GM23338 (cell line): ENCODE measurements around the gene CSNK1G1. TPM values are rescaled to one million over a fixed set of nuclear protein-coding genes. Genes with fewer than 3 reads are reported as not detected.
A peak's percentile ranks its signal among the peaks of the same experiment; 100 is the strongest.

ENCODE experiments used
- ATAC-seq: fragments of 200-7000 bp; cut with Tn5 transposase; 3 replicates; pipeline ENCODE4 v1.9.1; 2020
- DNase-seq: peaks from one replicate; pipeline ENCODE4 v3.0.0-alpha.2; 2015; ENCODE audit warnings: low spot score
- H2AFZ ChIP-seq: fragments of 200-600 bp; sonication (generic); 2 replicates; pipeline ENCODE4 v1.8.0; 2016; ENCODE audit warnings: antibody characterized with exemption, mild to moderate bottlenecking, moderate library complexity
- H3F3A ChIP-seq: fragments of 200-600 bp; sonication (generic); replicated peaks from 2 replicates; pipeline ENCODE4 v1.8.0; 2017; ENCODE audit warnings: antibody characterized with exemption, mixed run types, low read depth
- H3K27ac ChIP-seq: fragments of 200-600 bp; sonication (generic); 2 replicates; pipeline ENCODE4 v1.6.1; 2016; ENCODE audit warnings: low read depth
- H3K27me3 ChIP-seq: fragments of 200-600 bp; sonication (generic); 2 replicates; pipeline ENCODE4 v1.8.0; 2016; ENCODE audit warnings: mild to moderate bottlenecking, mixed run types, moderate library complexity; ENCODE audit not compliant: insufficient read depth
- H3K36me3 ChIP-seq: fragments of 200-600 bp; sonication (generic); 2 replicates; pipeline ENCODE4 v1.8.0; 2016; ENCODE audit warnings: mild to moderate bottlenecking; ENCODE audit not compliant: insufficient read depth
- H3K4me1 ChIP-seq: fragments of 200-600 bp; sonication (generic); 2 replicates; pipeline ENCODE4 v1.8.0; 2016; ENCODE audit warnings: mild to moderate bottlenecking, moderate library complexity; ENCODE audit not compliant: insufficient read depth
- H3K4me2 ChIP-seq: fragments of 200-600 bp; sonication (generic); 2 replicates; pipeline ENCODE4 v1.7.1; 2017; ENCODE audit warnings: mixed run types
- H3K4me3 ChIP-seq: fragments of 200-600 bp; sonication (generic); 2 replicates; pipeline ENCODE4 v1.6.1; 2016; ENCODE audit warnings: mixed run types
- H3K79me2 ChIP-seq: fragments of 200-600 bp; sonication (generic); replicated peaks from 2 replicates; pipeline ENCODE4 v1.8.0; 2017; ENCODE audit warnings: mild to moderate bottlenecking; ENCODE audit not compliant: insufficient read depth
- H3K9me2 ChIP-seq: fragments of 200-600 bp; sonication (generic); 2 replicates; pipeline ENCODE4 v1.8.0; 2017; ENCODE audit not compliant: insufficient read depth
- H4K20me1 ChIP-seq: fragments of 200-600 bp; sonication (generic); replicated peaks from 2 replicates; pipeline ENCODE4 v1.8.0; 2017; ENCODE audit warnings: mild to moderate bottlenecking; ENCODE audit not compliant: insufficient read depth
- H3K27ac Mint-ChIP-seq: 2 replicates; pipeline ENCODE4 v1.8.0; 2020; ENCODE audit warnings: inconsistent platforms, mild to moderate bottlenecking, moderate library complexity, mixed read lengths
- H3K27me3 Mint-ChIP-seq: 3 replicates; pipeline ENCODE4 v1.8.0; 2022; ENCODE audit warnings: low read depth, mild to moderate bottlenecking, moderate library complexity, mixed read lengths, inconsistent platforms; ENCODE audit not compliant: insufficient read depth, poor library complexity
- H3K36me3 Mint-ChIP-seq: 3 replicates; pipeline ENCODE4 v1.8.0; 2021; ENCODE audit warnings: low read depth, mild to moderate bottlenecking, inconsistent platforms, moderate library complexity, mixed read lengths
- H3K4me1 Mint-ChIP-seq: 3 replicates; pipeline ENCODE4 v1.8.0; 2020; ENCODE audit warnings: mild to moderate bottlenecking, inconsistent platforms, mixed read lengths
- H3K4me3 Mint-ChIP-seq: 3 replicates; pipeline ENCODE4 v1.8.0; 2021; ENCODE audit warnings: moderate library complexity, mild to moderate bottlenecking, inconsistent platforms, mixed read lengths
- H3K9me3 Mint-ChIP-seq: 3 replicates; pipeline ENCODE4 v1.8.0; 2020; ENCODE audit warnings: moderate library complexity, mild to moderate bottlenecking, inconsistent platforms, mixed read lengths
- EZH2 ChIP-seq: fragments of 200-600 bp; sonication (generic); IDR thresholded peaks from one replicate; pipeline ENCODE4 v1.8.0; 2017; ENCODE audit warnings: antibody characterized with exemption, mild to moderate bottlenecking, low read depth; ENCODE audit not compliant: unreplicated experiment
- EZH2phosphoT487 ChIP-seq: fragments of 200-600 bp; sonication (generic); IDR thresholded peaks from one replicate; pipeline ENCODE4 v1.8.1; 2018; ENCODE audit warnings: antibody characterized with exemption; ENCODE audit not compliant: unreplicated experiment
- NANOG ChIP-seq: IDR thresholded peaks from 2 replicates; pipeline ENCODE4 v1.6.1; 2016; ENCODE audit warnings: antibody characterized with exemption, borderline replicate concordance
- STAT1 ChIP-seq: IDR thresholded peaks from one replicate; pipeline ENCODE4 v1.6.1; 2016; ENCODE audit warnings: antibody characterized with exemption; ENCODE audit not compliant: unreplicated experiment
- ZNF114 ChIP-seq: fragments of 250-450 bp; sonication (Bioruptor Pico); IDR thresholded peaks from 2 replicates; pipeline ENCODE4 v1.5.0; 2020; ENCODE audit warnings: mild to moderate bottlenecking, moderate library complexity
- ZNF331 ChIP-seq: fragments of 250-450 bp; sonication (Bioruptor Pico); IDR thresholded peaks from 2 replicates; pipeline ENCODE4 v1.5.0; 2020; ENCODE audit warnings: low read depth, mild to moderate bottlenecking, moderate library complexity
- polyA plus RNA-seq: library from polyadenylated mRNA; unstranded; fragments of >200 nt; fragmentation: Nextera tagmentation; extraction: Ambion mirVana; gene quantifications from 2 replicates; pipeline ENCODE4 v1.2.1, GENCODE V29; 2016
- total RNA-seq: library from RNA; depleted of rRNA; stranded (reverse); fragments of >200 nt; shearing (Covaris generic); gene quantifications from 2 replicates; pipeline ENCODE4 v1.2.3, GENCODE V29; 2014
- TF ChIP-seq, protein P1 (sequence below), 2 experiments: fragments of 200-600 bp in 1 of 2; sonication (generic) in 1 of 2; conservative IDR thresholded peaks; 2 replicates each; pipeline versions ENCODE4 v1.5.1 to v1.6.1; 2016 to 2017; ENCODE audit warnings: antibody characterized with exemption in 2 of 2, low read depth in 2 of 2, mild to moderate bottlenecking in 2 of 2, moderate library complexity in 1 of 2
- TF ChIP-seq, protein P2 (sequence below): IDR thresholded peaks from 2 replicates; pipeline ENCODE4 v1.6.1; 2016; ENCODE audit warnings: antibody characterized with exemption
- TF ChIP-seq, protein P3 (sequence below): IDR thresholded peaks from one replicate; pipeline ENCODE4 v1.6.1; 2018; ENCODE audit warnings: antibody characterized with exemption; ENCODE audit not compliant: unreplicated experiment
- TF ChIP-seq, protein P4 (sequence below): fragments of 250-450 bp; sonication (Bioruptor Pico); IDR thresholded peaks from 2 replicates; pipeline ENCODE4 v1.5.0; 2020; ENCODE audit warnings: mild to moderate bottlenecking, moderate library complexity

CSNK1G1 gene
- total and polyA plus RNA-seq, 2 experiments from 2014 or later = 9.3 to 13.4 TPM

DNA sequence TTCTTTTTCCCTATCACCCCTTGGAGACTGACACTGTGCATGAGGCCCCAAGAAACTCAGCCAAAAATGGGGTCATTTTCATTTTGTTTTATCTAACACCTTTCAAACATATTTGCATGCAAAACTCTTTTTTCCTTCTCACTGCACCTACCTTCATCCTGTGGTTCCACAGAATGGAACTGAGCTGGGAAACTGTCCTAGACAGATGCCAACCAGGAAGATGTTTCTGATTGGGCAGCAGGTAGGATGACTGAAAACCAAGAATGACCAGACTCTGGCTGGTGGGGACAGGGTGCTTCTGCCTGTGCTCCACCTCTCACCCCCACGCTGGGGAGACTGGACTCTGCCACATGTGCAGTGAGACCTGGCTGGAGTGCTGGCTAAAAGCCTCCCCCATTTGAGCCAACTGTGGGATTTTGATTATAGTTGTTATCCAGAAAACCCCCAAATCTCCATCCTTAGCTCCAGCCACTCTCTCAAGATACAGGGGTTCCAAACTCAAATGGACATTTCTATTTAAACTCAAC is 198.3 kb downstream of the CSNK1G1 start:
- no peak overlapping the region; the same call in 2 of the 3 replicates for H3K4me3 Mint-ChIP-seq
- H3K9me2 ChIP-seq = no peaks in the 10 kb centered on the region
- H3K27me3 ChIP-seq = peaks cover 8% of the 10 kb centered on the region
- ATAC-seq = no peak
- H3F3A ChIP-seq = peaks cover 35% of the 10 kb centered on the region
- H3K79me2 ChIP-seq = peaks cover 21% of the 10 kb centered on the region
- H3K27ac Mint-ChIP-seq = peak overlapping the region; percentile 36; the same call in 1 of the 2 replicates
- peaks cover 17% of the 10 kb centered on the region for H3K27me3 Mint-ChIP-seq
- H2AFZ ChIP-seq = no peak overlapping the region
- no peak for DNase-seq
- H4K20me1 ChIP-seq = peaks cover 21% of the 10 kb centered on the region
- H3K4me1 ChIP-seq = peaks cover 14% of the 10 kb centered on the region
- H3K36me3 ChIP-seq = peaks cover 53% of the 10 kb centered on the region
- H3K4me2 ChIP-seq = no peak overlapping the region
- H3K27ac ChIP-seq = no peak overlapping the region
- H3K9me3 Mint-ChIP-seq = no peaks in the 10 kb centered on the region; the same call in 2 of the 3 replicates
- TF ChIP-seq, protein P1, sequence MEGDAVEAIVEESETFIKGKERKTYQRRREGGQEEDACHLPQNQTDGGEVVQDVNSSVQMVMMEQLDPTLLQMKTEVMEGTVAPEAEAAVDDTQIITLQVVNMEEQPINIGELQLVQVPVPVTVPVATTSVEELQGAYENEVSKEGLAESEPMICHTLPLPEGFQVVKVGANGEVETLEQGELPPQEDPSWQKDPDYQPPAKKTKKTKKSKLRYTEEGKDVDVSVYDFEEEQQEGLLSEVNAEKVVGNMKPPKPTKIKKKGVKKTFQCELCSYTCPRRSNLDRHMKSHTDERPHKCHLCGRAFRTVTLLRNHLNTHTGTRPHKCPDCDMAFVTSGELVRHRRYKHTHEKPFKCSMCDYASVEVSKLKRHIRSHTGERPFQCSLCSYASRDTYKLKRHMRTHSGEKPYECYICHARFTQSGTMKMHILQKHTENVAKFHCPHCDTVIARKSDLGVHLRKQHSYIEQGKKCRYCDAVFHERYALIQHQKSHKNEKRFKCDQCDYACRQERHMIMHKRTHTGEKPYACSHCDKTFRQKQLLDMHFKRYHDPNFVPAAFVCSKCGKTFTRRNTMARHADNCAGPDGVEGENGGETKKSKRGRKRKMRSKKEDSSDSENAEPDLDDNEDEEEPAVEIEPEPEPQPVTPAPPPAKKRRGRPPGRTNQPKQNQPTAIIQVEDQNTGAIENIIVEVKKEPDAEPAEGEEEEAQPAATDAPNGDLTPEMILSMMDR (conservative IDR thresholded peaks at IDR 0.05; ENCODE audit: low read depth in 2 of 2) = no peak
- TF ChIP-seq, protein P2, sequence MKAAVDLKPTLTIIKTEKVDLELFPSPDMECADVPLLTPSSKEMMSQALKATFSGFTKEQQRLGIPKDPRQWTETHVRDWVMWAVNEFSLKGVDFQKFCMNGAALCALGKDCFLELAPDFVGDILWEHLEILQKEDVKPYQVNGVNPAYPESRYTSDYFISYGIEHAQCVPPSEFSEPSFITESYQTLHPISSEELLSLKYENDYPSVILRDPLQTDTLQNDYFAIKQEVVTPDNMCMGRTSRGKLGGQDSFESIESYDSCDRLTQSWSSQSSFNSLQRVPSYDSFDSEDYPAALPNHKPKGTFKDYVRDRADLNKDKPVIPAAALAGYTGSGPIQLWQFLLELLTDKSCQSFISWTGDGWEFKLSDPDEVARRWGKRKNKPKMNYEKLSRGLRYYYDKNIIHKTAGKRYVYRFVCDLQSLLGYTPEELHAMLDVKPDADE = no peak
- TF ChIP-seq ZNF331 (CRISPR knock-in tag) = no peak
- TF ChIP-seq, protein P3, sequence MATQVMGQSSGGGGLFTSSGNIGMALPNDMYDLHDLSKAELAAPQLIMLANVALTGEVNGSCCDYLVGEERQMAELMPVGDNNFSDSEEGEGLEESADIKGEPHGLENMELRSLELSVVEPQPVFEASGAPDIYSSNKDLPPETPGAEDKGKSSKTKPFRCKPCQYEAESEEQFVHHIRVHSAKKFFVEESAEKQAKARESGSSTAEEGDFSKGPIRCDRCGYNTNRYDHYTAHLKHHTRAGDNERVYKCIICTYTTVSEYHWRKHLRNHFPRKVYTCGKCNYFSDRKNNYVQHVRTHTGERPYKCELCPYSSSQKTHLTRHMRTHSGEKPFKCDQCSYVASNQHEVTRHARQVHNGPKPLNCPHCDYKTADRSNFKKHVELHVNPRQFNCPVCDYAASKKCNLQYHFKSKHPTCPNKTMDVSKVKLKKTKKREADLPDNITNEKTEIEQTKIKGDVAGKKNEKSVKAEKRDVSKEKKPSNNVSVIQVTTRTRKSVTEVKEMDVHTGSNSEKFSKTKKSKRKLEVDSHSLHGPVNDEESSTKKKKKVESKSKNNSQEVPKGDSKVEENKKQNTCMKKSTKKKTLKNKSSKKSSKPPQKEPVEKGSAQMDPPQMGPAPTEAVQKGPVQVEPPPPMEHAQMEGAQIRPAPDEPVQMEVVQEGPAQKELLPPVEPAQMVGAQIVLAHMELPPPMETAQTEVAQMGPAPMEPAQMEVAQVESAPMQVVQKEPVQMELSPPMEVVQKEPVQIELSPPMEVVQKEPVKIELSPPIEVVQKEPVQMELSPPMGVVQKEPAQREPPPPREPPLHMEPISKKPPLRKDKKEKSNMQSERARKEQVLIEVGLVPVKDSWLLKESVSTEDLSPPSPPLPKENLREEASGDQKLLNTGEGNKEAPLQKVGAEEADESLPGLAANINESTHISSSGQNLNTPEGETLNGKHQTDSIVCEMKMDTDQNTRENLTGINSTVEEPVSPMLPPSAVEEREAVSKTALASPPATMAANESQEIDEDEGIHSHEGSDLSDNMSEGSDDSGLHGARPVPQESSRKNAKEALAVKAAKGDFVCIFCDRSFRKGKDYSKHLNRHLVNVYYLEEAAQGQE = no peak
- TF ChIP-seq NANOG = no peak
- TF ChIP-seq, protein P4, sequence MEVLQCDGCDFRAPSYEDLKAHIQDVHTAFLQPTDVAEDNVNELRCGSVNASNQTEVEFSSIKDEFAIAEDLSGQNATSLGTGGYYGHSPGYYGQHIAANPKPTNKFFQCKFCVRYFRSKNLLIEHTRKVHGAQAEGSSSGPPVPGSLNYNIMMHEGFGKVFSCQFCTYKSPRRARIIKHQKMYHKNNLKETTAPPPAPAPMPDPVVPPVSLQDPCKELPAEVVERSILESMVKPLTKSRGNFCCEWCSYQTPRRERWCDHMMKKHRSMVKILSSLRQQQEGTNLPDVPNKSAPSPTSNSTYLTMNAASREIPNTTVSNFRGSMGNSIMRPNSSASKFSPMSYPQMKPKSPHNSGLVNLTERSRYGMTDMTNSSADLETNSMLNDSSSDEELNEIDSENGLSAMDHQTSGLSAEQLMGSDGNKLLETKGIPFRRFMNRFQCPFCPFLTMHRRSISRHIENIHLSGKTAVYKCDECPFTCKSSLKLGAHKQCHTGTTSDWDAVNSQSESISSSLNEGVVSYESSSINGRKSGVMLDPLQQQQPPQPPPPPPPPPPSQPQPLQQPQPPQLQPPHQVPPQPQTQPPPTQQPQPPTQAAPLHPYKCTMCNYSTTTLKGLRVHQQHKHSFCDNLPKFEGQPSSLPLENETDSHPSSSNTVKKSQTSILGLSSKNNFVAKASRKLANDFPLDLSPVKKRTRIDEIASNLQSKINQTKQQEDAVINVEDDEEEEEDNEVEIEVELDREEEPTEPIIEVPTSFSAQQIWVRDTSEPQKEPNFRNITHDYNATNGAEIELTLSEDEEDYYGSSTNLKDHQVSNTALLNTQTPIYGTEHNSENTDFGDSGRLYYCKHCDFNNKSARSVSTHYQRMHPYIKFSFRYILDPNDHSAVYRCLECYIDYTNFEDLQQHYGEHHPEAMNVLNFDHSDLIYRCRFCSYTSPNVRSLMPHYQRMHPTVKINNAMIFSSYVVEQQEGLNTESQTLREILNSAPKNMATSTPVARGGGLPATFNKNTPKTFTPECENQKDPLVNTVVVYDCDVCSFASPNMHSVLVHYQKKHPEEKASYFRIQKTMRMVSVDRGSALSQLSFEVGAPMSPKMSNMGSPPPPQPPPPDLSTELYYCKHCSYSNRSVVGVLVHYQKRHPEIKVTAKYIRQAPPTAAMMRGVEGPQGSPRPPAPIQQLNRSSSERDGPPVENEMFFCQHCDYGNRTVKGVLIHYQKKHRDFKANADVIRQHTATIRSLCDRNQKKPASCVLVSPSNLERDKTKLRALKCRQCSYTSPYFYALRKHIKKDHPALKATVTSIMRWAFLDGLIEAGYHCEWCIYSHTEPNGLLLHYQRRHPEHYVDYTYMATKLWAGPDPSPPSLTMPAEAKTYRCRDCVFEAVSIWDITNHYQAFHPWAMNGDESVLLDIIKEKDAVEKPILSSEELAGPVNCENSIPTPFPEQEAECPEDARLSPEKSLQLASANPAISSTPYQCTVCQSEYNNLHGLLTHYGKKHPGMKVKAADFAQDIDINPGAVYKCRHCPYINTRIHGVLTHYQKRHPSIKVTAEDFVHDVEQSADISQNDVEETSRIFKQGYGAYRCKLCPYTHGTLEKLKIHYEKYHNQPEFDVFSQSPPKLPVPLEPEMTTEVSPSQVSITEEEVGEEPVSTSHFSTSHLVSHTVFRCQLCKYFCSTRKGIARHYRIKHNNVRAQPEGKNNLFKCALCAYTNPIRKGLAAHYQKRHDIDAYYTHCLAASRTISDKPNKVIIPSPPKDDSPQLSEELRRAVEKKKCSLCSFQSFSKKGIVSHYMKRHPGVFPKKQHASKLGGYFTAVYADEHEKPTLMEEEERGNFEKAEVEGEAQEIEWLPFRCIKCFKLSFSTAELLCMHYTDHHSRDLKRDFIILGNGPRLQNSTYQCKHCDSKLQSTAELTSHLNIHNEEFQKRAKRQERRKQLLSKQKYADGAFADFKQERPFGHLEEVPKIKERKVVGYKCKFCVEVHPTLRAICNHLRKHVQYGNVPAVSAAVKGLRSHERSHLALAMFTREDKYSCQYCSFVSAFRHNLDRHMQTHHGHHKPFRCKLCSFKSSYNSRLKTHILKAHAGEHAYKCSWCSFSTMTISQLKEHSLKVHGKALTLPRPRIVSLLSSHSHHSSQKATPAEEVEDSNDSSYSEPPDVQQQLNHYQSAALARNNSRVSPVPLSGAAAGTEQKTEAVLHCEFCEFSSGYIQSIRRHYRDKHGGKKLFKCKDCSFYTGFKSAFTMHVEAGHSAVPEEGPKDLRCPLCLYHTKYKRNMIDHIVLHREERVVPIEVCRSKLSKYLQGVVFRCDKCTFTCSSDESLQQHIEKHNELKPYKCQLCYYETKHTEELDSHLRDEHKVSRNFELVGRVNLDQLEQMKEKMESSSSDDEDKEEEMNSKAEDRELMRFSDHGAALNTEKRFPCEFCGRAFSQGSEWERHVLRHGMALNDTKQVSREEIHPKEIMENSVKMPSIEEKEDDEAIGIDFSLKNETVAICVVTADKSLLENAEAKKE (CRISPR knock-in tag) = no peak
- no peak for TF ChIP-seq ZNF114 (CRISPR knock-in tag)
- no peak for TF ChIP-seq EZH2
- no peak for TF ChIP-seq EZH2phosphoT487
- no peak for TF ChIP-seq STAT1
- peaks cover 67% of the 10 kb centered on the region for H3K36me3 Mint-ChIP-seq
- peaks cover 15% of the 10 kb centered on the region for H3K4me1 Mint-ChIP-seq
- no peak overlapping the region for H3K4me3 ChIP-seq
